ENCODE results near the gene GALNT10. TPM values are rescaled to one million over a fixed set of nuclear protein-coding genes. Genes with fewer than 3 reads are reported as not detected.

The GALNT10 gene
- polyA plus RNA-seq, 1 donor: 12.9 TPM

DNA sequence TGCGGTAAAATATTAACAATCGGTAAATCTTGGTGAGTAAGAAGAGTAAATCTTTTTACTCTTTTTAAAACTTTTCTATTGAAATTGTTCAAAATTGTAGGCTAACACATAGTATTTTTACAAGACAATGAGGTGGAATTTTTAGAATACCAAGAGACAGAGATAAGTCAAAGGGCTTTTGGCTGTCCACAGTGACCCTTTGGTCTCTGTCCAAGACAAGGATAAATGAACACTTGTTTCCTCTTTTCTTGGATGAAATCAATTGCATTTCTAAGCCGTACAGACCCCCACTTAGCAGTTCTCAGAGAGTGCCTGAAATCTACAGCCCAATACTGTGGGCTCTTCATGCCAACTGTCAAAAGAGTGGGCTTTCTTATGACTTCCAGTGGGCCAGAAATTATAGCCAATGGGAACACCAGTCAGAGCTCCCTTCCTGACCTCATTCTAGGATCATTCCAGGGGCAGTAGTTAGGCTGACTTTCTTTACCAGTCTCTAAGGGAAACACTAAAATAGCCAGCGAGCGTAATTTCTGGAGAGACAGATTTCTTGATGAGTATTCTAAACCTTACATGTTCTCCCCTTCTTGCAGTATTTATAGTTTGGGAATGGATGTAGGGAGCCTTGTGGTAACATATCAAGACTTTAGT is 74.1 kb downstream of the GALNT10 start:
- no peak for DNase-seq
- Histone ChIP-seq H3K9me3 (ENCODE audit: control insufficient read depth, low read depth, low read length) (no peaks in the 10 kb centered on the region), H3K4me1 (ENCODE audit: control insufficient read depth, insufficient read depth, low read length) (no peaks in the 10 kb centered on the region), H3K27ac (ENCODE audit: low read length) (no peak overlapping the region), H3K4me3 (ENCODE audit: low read length) (no peak overlapping the region), H3K36me3 (ENCODE audit: control insufficient read depth, insufficient read depth, low read length) (no peaks in the 10 kb centered on the region), H3K27me3 (ENCODE audit: control insufficient read depth, insufficient read depth, low read length) (no peaks in the 10 kb centered on the region)
- 71% methylated on average over 1 of the region's 5 CpGs for WGBS (ENCODE audit: insufficient coverage, low lambda C conversion rate)

DNA sequence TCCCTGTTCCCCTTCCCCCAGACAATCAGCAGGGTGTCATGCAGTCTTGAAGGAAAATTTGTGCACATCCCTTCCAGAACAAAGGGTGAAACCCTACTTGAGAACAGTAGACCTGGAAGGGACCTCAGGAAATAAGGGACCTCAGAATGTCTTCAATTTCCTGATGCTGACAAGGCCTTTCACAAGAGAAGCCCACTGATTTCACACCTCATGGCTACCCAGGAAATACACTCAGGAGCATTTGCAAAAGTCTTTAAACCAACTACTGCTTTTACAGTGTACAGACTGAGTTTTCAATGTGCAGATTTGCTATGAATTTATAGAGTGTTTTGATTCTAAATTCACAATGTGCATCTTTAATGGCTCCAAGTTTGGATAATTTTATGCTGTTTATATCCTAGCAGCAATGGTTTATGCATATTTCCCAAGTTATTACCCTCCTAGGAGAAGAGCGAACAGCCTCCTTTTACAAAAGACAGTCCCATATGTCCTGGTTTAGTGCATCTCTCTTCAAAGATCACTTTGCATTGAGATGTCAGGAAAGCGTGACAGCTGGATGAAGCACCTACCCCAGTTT is 74.8 kb downstream of the GALNT10 start:
- Histone ChIP-seq H3K27ac (ENCODE audit: low read length) (no peak overlapping the region), H3K4me1 (ENCODE audit: control insufficient read depth, insufficient read depth, low read length) (no peaks in the 10 kb centered on the region)
- no CpG with 5 or more reads among the region's 2 CpGs for WGBS (ENCODE audit: insufficient coverage, low lambda C conversion rate)

DNA sequence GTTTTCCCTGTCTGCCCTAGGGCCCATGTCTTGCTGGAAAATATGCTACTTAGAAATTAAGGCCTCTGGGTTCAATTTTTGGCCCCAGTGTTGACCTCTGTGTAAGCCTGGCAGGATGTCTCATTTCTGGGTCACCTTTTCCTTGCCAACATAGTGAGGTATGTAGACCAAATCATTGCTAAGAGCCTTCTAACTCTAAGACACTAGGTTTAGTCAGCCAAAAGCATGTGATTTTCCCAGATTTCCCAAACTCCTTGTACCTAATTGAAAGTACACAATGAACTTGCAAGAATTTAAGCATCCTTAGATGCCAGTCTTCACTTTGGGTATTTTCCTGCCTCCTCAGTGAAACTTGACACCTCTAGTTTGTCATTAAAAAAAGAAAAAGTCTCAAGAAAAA is 77.0 kb downstream of the GALNT10 start:
- no peak for DNase-seq
- H3K27ac ChIP-seq (ENCODE audit: low read length): no peak overlapping the region
- no peak overlapping the region for H3K4me3 ChIP-seq (ENCODE audit: low read length)
- H3K36me3 ChIP-seq (ENCODE audit: control insufficient read depth, insufficient read depth, low read length): no peaks in the 10 kb centered on the region
- no peaks in the 10 kb centered on the region for H3K9me3 ChIP-seq (ENCODE audit: control insufficient read depth, low read depth, low read length)
- no peaks in the 10 kb centered on the region for H3K4me1 ChIP-seq (ENCODE audit: control insufficient read depth, insufficient read depth, low read length)
- no peaks in the 10 kb centered on the region for H3K27me3 ChIP-seq (ENCODE audit: control insufficient read depth, insufficient read depth, low read length)

More for the DNA sequence above, 74.8 kb downstream of the GALNT10 start:
- Histone ChIP-seq H3K4me3 (ENCODE audit: low read length) (no peak overlapping the region), H3K27me3 (ENCODE audit: control insufficient read depth, insufficient read depth, low read length) (no peaks in the 10 kb centered on the region), H3K9me3 (ENCODE audit: control insufficient read depth, low read depth, low read length) (no peaks in the 10 kb centered on the region), H3K36me3 (ENCODE audit: control insufficient read depth, insufficient read depth, low read length) (no peaks in the 10 kb centered on the region)
- DNase-seq: no peak

DNA sequence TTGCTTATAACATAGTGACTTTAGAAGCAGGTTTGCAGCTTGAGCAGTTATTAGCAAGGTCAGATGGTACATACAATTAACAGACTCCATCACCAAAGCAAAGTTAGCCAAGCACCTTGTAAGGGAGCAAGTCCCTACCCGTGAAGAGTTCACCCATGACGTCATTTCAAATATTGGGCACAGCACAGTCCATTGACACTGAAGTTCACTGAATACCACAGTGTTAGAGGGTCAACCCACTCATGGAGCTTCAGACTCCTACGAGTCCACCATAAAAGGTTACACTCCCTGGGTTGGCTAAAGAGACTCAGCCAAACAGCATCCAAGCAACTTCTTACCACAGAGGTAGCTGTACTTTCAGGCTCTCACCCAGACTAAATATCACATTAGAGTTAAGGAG is 77.5 kb downstream of the GALNT10 start:
- H3K27ac ChIP-seq (ENCODE audit: low read length): no peak overlapping the region
- no CpG with 5 or more reads among the region's 3 CpGs for WGBS (ENCODE audit: insufficient coverage, low lambda C conversion rate)
- H3K4me3 ChIP-seq (ENCODE audit: low read length): no peak overlapping the region
- H3K36me3 ChIP-seq (ENCODE audit: control insufficient read depth, insufficient read depth, low read length): no peaks in the 10 kb centered on the region
- no peaks in the 10 kb centered on the region for H3K4me1 ChIP-seq (ENCODE audit: control insufficient read depth, insufficient read depth, low read length)
- no peaks in the 10 kb centered on the region for H3K9me3 ChIP-seq (ENCODE audit: control insufficient read depth, low read depth, low read length)
- no peak for DNase-seq
- H3K27me3 ChIP-seq (ENCODE audit: control insufficient read depth, insufficient read depth, low read length): no peaks in the 10 kb centered on the region

DNA sequence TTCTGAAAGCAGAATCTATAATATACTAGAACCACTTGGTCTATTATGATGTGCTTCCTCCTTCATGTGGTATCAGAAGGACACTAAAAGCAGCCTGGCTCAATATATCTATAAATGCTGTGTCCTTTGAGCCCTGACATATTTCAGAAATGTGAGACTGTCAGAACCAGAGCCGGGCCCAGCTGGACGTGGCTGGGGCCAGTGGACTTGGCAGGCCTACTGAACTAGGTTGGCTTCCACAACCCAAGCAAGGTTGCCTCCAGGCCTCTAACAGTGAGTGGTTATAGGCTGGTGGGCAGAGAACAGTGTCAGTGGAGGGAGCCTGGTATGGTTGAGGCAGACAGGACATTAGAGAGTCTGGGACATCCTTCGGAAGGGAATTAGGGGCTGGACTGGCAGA is 78.9 kb downstream of the GALNT10 start:
- Histone ChIP-seq H3K9me3 (ENCODE audit: control insufficient read depth, low read depth, low read length) (no peaks in the 10 kb centered on the region), H3K36me3 (ENCODE audit: control insufficient read depth, insufficient read depth, low read length) (no peaks in the 10 kb centered on the region), H3K27me3 (ENCODE audit: control insufficient read depth, insufficient read depth, low read length) (no peaks in the 10 kb centered on the region), H3K4me3 (ENCODE audit: low read length) (no peak overlapping the region), H3K27ac (ENCODE audit: low read length) (no peak overlapping the region), H3K4me1 (ENCODE audit: control insufficient read depth, insufficient read depth, low read length) (peaks cover 3% of the 10 kb centered on the region)
- DNase-seq: no peak
- WGBS (ENCODE audit: insufficient coverage, low lambda C conversion rate): no CpG with 5 or more reads among the region's 3 CpGs

DNA sequence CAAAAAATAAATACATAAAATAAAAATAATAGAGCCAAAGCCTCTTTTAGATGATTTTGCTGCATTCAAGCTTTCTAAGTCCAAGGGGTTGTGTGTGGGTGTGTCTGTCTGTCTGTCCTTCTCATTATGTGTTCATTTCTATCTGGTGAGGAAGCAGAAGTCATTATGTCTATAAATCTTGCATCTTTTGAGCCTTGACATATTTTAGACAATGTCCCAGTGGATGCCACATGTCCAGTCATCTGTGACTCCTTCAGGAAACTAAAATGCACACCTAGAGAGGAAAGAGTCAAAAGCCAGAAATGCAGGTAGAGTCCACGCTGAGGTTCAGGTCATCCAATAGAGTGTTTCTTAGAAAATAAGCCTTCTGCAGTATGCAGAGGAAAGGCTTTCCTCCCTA is 80.9 kb downstream of the GALNT10 start:
- Histone ChIP-seq H3K4me1 (ENCODE audit: control insufficient read depth, insufficient read depth, low read length) (peaks cover 3% of the 10 kb centered on the region), H3K27ac (ENCODE audit: low read length) (no peak overlapping the region), H3K9me3 (ENCODE audit: control insufficient read depth, low read depth, low read length) (no peaks in the 10 kb centered on the region), H3K36me3 (ENCODE audit: control insufficient read depth, insufficient read depth, low read length) (no peaks in the 10 kb centered on the region), H3K4me3 (ENCODE audit: low read length) (no peak overlapping the region), H3K27me3 (ENCODE audit: control insufficient read depth, insufficient read depth, low read length) (no peaks in the 10 kb centered on the region)
- DNase-seq: no peak
- WGBS (ENCODE audit: insufficient coverage, low lambda C conversion rate): no CpG with 5 or more reads among the region's 1 CpG

DNA sequence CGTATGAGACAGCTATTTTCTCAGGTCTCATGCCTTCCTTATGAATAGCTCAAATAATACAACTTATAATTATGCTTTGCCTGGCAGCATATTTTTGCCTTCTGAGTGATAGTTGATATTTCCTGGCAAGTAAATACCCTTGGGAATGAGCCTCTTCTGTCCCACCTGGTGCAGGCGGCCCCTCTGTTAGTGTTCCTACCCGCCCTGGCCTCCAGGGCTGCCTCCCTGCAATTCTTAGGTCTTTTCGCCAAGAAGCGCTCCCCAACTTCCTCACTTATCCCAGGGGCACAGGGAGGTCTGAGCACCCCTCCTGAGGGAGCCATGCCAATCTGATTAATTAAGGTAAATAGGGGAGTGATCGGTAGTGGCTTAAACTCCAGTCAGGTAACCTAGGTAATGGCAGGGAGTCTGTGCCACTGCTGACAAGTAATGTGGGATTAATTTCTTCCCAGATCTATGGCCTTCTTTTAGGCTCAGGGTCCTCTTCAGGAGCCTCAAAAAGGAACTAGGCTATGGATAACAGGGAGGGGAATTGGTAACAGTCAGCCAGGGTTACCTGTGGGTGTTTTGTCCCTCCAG is 81.5 kb downstream of the GALNT10 start:
- peaks cover 3% of the 10 kb centered on the region for H3K4me1 ChIP-seq (ENCODE audit: control insufficient read depth, insufficient read depth, low read length)
- H3K36me3 ChIP-seq (ENCODE audit: control insufficient read depth, insufficient read depth, low read length): no peaks in the 10 kb centered on the region
- H3K4me3 ChIP-seq (ENCODE audit: low read length): no peak overlapping the region
- H3K9me3 ChIP-seq (ENCODE audit: control insufficient read depth, low read depth, low read length): no peaks in the 10 kb centered on the region
- DNase-seq: no peak
- H3K27me3 ChIP-seq (ENCODE audit: control insufficient read depth, insufficient read depth, low read length): no peaks in the 10 kb centered on the region
- H3K27ac ChIP-seq (ENCODE audit: low read length): no peak overlapping the region
- WGBS (ENCODE audit: insufficient coverage, low lambda C conversion rate): 86% methylated on average over 1 of the region's 6 CpGs

DNA sequence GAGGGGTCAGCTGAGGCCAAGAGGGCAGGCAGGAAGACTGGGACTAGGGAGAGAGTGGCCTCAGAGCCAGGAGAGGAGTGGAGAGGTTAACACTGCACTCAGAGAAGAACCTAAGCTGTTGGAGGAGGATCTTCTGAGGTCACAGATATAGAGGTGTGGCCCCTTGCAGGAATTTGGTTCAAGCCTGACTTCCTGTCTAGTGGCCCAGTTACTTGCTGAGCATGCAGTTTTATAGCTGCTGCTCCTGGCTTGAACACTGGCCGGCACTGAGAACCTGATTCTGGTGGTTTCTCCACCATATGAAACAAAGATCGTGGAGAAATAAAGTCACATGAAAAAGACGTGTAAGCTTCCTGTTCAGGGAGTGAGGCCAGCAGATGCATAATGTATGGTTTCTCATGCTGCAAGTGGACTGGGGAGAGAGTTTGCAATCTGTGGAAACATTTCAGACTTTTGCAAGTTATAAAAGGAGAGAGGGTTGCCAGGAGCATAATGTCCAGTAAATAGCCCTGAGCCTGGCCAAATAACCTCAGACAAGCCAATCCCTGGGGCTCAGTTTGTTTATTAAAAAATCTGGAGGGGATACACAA is 82.6 kb downstream of the GALNT10 start:
- H3K27me3 ChIP-seq (ENCODE audit: control insufficient read depth, insufficient read depth, low read length): no peaks in the 10 kb centered on the region
- H3K4me1 ChIP-seq (ENCODE audit: control insufficient read depth, insufficient read depth, low read length): peaks cover 3% of the 10 kb centered on the region
- no peak overlapping the region for H3K4me3 ChIP-seq (ENCODE audit: low read length)
- no peaks in the 10 kb centered on the region for H3K36me3 ChIP-seq (ENCODE audit: control insufficient read depth, insufficient read depth, low read length)
- no peaks in the 10 kb centered on the region for H3K9me3 ChIP-seq (ENCODE audit: control insufficient read depth, low read depth, low read length)
- H3K27ac ChIP-seq (ENCODE audit: low read length): no peak overlapping the region
- peak; percentile 22 to 55 for DNase-seq
- WGBS (ENCODE audit: insufficient coverage, low lambda C conversion rate): no CpG with 5 or more reads among the region's 3 CpGs

DNA sequence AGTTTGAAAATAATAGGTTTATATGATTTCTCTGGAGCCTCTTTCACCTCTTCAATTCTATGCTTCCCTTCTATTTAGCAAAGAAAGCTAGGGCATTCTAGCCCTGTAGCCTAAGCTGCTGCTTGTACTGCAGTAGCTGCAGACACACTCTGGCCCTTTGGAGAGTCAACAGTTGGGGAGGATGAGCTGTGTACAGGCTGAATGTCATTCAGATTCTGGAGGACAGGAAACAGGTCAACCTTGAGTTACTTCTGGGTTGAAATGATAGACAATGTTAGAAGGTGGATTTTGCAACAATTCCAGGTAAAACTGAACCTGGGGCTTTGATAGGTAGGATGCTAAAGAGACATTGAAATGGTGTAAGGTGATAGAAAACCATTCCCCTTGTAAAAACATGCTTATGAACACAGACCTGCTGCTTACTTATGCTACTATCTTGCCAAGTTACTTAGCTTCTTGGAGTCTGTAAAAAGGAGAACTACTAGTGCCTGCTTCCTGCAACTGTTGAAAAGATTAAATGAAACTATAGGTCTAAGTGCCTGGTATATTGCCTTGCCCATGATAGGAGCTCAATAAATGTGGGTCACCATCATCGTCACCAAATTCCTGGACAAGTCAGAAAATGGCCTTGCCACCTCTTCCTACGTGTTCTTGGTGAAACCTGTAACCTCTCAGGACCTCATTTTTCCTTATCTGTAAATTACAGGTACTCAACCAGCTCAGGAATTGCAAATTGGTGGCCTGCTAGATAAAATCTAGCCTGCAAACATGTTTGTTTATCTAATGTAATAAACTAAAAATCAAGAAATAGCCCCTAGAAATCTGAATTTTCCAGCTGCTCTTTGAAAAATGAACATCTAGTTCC is 83.7 kb downstream of the GALNT10 start:
- no CpG with 5 or more reads among the region's 2 CpGs for WGBS (ENCODE audit: insufficient coverage, low lambda C conversion rate)
- Histone ChIP-seq H3K27me3 (ENCODE audit: control insufficient read depth, insufficient read depth, low read length) (no peaks in the 10 kb centered on the region), H3K36me3 (ENCODE audit: control insufficient read depth, insufficient read depth, low read length) (no peaks in the 10 kb centered on the region), H3K27ac (ENCODE audit: low read length) (no peak overlapping the region), H3K4me3 (ENCODE audit: low read length) (no peak overlapping the region), H3K9me3 (ENCODE audit: control insufficient read depth, low read depth, low read length) (no peaks in the 10 kb centered on the region), H3K4me1 (ENCODE audit: control insufficient read depth, insufficient read depth, low read length) (peaks cover 3% of the 10 kb centered on the region)
- no peak for DNase-seq

DNA sequence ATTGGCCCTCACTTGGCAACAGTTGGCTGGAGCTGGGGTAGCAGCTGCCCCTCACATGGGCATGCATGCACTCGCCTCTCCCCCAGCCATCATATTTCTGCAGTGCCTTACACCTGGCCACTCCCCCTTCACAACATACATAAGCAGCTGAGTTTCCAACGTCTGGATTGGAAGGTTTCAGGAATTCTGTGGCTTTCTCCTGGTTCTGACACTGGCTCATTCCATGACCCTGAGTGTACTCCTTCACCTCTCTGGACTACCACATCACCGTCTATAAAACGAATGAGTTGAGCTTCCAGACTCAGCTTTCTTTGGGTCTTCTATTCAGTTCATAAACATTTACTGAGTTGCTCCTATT is 84.3 kb downstream of the GALNT10 start:
- H3K36me3 ChIP-seq (ENCODE audit: control insufficient read depth, insufficient read depth, low read length): no peaks in the 10 kb centered on the region
- H3K27me3 ChIP-seq (ENCODE audit: control insufficient read depth, insufficient read depth, low read length): no peaks in the 10 kb centered on the region
- H3K4me3 ChIP-seq (ENCODE audit: low read length): no peak overlapping the region
- H3K27ac ChIP-seq (ENCODE audit: low read length): no peak overlapping the region
- no peaks in the 10 kb centered on the region for H3K9me3 ChIP-seq (ENCODE audit: control insufficient read depth, low read depth, low read length)
- DNase-seq: no peak
- peaks cover 3% of the 10 kb centered on the region for H3K4me1 ChIP-seq (ENCODE audit: control insufficient read depth, insufficient read depth, low read length)
- WGBS (ENCODE audit: insufficient coverage, low lambda C conversion rate): 50% methylated on average over 2 of the region's 4 CpGs
